WERI-Rb-1 (cell line): ENCODE results near the gene AKAP8.
"Not testable (repeated sequence)": the region's sequence is repeated elsewhere in the genome, so short reads cannot be mapped to it uniquely, and the experiment has no call there.

Experiments
- DNase-seq: peaks from one replicate; pipeline ENCODE4 v3.0.0-alpha.2; 2020
- H3K27ac ChIP-seq: fragments of 250-450 bp; sonication (Bioruptor Pico); 2 replicates; pipeline ENCODE4 v1.5.1; 2020; ENCODE audit warnings: mild to moderate bottlenecking, moderate library complexity
- H3K27me3 ChIP-seq: fragments of 250-450 bp; sonication (Bioruptor Pico); 2 replicates; pipeline ENCODE4 v1.5.1; 2021; ENCODE audit warnings: mild to moderate bottlenecking, low read depth, moderate library complexity; ENCODE audit not compliant: insufficient read depth, severe bottlenecking
- H3K36me3 ChIP-seq: fragments of 250-450 bp; sonication (Bioruptor Pico); 2 replicates; pipeline ENCODE4 v1.5.1; 2020; ENCODE audit warnings: mild to moderate bottlenecking, moderate library complexity
- H3K4me3 ChIP-seq: 2 replicates; pipeline ENCODE4 v1.5.1; 2011; ENCODE audit warnings: low read depth, mild to moderate bottlenecking, control low read depth, low read length
- H3K9me3 ChIP-seq: fragments of 250-450 bp; sonication (Bioruptor Pico); 2 replicates; pipeline ENCODE4 v1.5.1; 2021; ENCODE audit warnings: mild to moderate bottlenecking, moderate library complexity; ENCODE audit not compliant: severe bottlenecking
- TF ChIP-seq, protein P1 (sequence below): IDR thresholded peaks from 2 replicates; pipeline ENCODE4 v1.5.1; 2011; ENCODE audit warnings: low read depth, mild to moderate bottlenecking, control low read depth, inconsistent platforms, low read length

Gene AKAP8

DNA sequence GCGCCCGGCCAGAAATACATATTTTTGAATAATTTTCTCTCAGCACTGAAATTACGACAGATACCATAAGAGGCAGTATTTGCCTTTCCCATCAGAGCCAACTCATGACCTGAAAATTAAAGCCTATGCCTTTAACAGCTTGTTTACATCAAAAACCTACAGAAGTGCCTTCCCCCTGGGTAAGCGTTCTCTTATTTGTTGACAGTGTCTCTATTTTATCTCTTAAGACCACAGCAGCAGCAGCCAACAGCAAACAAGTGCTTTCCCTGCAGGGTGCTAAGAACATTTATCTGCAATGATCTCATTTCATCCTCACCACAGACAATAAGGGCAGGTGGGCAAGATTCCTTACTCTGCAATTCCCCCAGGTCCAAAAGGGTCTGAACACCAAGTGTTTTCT is 33.2 kb upstream of the AKAP8 start:
- no peaks in the 10 kb centered on the region for H3K9me3 ChIP-seq
- H3K36me3 ChIP-seq, result peaks cover 48% of the 10 kb centered on the region
- H3K4me3 ChIP-seq, result no peak overlapping the region
- TF ChIP-seq, protein P1, sequence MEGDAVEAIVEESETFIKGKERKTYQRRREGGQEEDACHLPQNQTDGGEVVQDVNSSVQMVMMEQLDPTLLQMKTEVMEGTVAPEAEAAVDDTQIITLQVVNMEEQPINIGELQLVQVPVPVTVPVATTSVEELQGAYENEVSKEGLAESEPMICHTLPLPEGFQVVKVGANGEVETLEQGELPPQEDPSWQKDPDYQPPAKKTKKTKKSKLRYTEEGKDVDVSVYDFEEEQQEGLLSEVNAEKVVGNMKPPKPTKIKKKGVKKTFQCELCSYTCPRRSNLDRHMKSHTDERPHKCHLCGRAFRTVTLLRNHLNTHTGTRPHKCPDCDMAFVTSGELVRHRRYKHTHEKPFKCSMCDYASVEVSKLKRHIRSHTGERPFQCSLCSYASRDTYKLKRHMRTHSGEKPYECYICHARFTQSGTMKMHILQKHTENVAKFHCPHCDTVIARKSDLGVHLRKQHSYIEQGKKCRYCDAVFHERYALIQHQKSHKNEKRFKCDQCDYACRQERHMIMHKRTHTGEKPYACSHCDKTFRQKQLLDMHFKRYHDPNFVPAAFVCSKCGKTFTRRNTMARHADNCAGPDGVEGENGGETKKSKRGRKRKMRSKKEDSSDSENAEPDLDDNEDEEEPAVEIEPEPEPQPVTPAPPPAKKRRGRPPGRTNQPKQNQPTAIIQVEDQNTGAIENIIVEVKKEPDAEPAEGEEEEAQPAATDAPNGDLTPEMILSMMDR, result no peak
- H3K27me3 ChIP-seq, result no peaks in the 10 kb centered on the region
- H3K27ac ChIP-seq, result no peak overlapping the region
- DNase-seq, result no peak

DNA sequence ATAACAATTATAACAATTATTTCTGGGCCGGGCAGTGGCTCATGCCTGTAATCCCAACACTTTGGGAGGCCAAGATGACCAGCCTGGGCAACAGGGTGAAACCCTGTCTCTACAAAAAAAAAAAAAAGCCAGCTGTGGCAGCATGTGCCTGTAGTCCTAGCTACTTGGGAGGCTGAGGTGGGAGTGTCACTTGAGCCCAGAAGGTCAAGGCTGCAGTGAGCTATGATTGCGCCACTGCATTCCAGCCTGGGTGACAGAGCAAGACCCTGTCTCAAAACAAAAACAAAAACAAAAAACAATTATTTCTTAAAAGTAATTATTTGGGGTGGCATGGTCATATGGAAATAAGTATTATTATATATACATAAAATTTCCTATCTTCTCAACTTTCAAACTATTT is 31.8 kb upstream of the AKAP8 start:
- H3K27ac ChIP-seq, H3K9me3 ChIP-seq, DNase-seq, H3K27me3 ChIP-seq, H3K4me3 ChIP-seq: not testable (repeated sequence)
- peaks cover 45% of the 10 kb centered on the region for H3K36me3 ChIP-seq

DNA sequence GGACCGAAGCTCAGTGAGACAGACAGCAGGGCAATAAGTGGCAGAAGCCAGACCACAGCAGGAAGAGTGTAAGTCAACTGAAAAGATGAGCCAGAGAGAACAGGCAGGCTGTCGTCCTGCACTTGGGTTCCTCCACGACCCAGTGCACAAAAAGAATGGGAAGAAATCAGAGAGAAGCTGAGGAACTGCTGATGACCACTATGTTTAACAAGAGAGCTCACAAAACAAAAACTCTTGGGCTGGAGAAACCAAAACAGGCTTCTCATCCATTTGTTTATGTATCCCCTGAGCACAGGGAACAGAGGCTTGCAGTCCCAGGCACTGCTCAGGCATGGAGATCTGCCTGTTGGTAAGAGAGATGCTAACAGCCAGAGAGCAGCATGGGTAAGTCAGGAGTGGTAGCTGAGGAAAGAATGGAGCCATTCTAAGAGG is 25.2 kb upstream of the AKAP8 start:
- no peak overlapping the region for H3K27ac ChIP-seq
- H3K4me3 ChIP-seq, result no peak overlapping the region
- no peaks in the 10 kb centered on the region for H3K9me3 ChIP-seq
- DNase-seq, result no peak
- H3K36me3 ChIP-seq, result peaks cover 72% of the 10 kb centered on the region
- TF ChIP-seq, protein P1, result no peak
- no peaks in the 10 kb centered on the region for H3K27me3 ChIP-seq

DNA sequence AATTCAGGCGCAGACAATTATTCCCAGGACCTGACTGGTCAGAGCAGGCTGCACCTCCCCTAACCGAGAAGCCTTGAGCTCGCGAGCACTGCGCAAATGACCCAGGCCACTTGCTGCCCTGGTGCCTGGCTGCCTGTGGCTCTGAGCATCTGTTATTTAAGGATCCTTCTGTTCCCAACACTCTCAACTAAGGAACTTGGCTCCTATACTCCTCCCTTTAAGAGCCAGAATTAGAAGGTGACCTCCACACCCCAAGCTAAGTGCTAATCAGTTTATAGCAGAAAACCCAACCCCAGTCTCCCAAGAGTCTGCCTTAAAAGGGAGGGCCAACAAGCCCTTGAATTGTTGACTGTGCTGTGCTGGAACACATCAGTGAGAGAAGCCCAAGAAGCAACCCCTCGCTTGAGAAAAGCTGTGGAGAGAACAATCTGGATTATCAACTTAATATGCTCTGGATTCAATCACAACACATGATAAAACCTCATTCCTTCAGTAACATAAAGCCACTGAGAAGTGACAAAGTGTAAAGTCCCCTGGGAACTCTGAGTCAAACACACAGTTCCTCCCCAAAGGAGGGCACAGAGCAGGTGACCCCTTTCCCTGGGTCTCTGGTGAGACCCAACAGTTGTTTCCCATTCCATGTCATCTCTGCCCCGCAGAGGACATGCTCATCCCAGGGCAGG is 24.7 kb upstream of the AKAP8 start:
- H3K27ac ChIP-seq, result no peak overlapping the region
- H3K27me3 ChIP-seq, result no peaks in the 10 kb centered on the region
- H3K4me3 ChIP-seq, result no peak overlapping the region
- TF ChIP-seq, protein P1, result no peak
- no peak for DNase-seq
- H3K9me3 ChIP-seq, result no peaks in the 10 kb centered on the region
- peaks cover 72% of the 10 kb centered on the region for H3K36me3 ChIP-seq

DNA sequence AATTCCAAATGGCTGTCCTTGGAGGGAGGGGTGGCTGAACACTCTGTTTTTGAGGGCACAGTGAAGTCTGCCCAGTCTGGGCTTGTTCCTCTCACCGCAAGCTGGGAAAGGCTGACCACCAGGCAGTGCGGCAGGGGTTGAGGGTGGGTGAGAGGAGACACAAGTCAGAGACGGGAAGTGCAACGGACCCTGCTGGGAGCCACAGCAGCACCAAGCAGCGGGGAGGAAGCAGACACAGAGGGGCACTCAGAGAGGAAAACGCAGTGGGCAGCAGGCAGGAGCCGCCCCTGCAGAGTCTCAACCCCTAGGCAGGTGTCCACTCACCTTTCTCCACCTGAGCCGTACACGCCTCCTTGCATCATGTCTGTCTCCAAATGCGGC is 23.6 kb upstream of the AKAP8 start:
- H3K27ac ChIP-seq, result no peak overlapping the region
- no peak overlapping the region for H3K4me3 ChIP-seq
- DNase-seq, result no peak
- H3K36me3 ChIP-seq, result peaks cover 79% of the 10 kb centered on the region
- no peaks in the 10 kb centered on the region for H3K9me3 ChIP-seq
- TF ChIP-seq, protein P1, result no peak
- H3K27me3 ChIP-seq, result no peaks in the 10 kb centered on the region

DNA sequence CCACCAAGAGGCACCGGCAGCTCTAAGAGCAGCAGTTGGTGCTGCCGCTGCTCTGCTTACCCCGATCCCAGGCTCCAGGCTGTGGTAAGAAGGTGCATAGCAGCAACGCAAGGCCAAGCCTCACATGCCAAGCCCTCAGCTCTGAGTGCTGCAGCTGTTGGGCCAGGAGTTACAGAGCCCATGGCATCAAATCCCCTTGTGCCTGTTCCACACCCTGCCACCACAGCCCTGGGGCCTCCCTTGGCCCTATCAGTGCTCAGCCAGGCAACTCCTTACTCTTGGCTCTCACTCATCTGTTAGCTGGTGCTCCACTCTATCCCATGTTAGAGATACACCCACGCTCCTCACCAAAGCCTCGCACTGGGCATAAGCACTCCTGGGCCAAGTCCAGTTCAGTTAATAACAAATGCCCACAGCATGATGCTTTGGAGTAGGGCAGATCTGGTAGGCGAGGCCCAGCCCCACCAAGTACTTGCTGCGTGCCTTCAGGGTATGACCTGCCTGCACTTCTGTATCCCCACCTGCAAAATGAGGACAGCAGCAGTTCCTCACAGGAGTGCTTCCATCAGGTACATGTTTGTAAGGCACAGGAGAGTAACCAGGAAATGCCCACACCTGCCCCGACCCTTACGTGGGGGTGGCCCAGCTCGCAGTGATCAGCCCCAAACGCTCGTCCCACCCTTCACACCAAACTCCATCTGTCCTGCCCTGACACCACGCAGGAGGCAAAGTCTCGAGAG is 23.0 kb upstream of the AKAP8 start:
- H3K4me3 ChIP-seq, result no peak overlapping the region
- no peaks in the 10 kb centered on the region for H3K27me3 ChIP-seq
- TF ChIP-seq, protein P1, result no peak
- DNase-seq, result no peak
- peaks cover 81% of the 10 kb centered on the region for H3K36me3 ChIP-seq
- no peak overlapping the region for H3K27ac ChIP-seq
- no peaks in the 10 kb centered on the region for H3K9me3 ChIP-seq
